IPS-18a (cell line): ENCODE data around the gene SORCS2.

Source experiments
- H3K27ac ChIP-seq: one replicate; pipeline ENCODE4 v1.5.1; 2013; ENCODE audit warnings: low read length
- H3K27me3 ChIP-seq: one replicate; pipeline ENCODE4 v1.6.1; 2013; ENCODE audit warnings: mild to moderate bottlenecking, low read length; ENCODE audit not compliant: control insufficient read depth, insufficient read depth
- H3K36me3 ChIP-seq: one replicate; pipeline ENCODE4 v1.6.1; 2013; ENCODE audit warnings: low read depth, low read length; ENCODE audit not compliant: control insufficient read depth
- H3K4me1 ChIP-seq: one replicate; pipeline ENCODE4 v1.6.1; 2013; ENCODE audit warnings: low read depth, low read length; ENCODE audit not compliant: control insufficient read depth
- H3K4me3 ChIP-seq: one replicate; pipeline ENCODE4 v1.5.1; 2013; ENCODE audit warnings: low read length
- H3K9ac ChIP-seq: one replicate; pipeline ENCODE4 v1.6.1; 2013; ENCODE audit warnings: mild to moderate bottlenecking, low read length, moderate library complexity
- H3K9me3 ChIP-seq: one replicate; pipeline ENCODE4 v1.6.1; 2013; ENCODE audit warnings: low read depth, low read length; ENCODE audit not compliant: control insufficient read depth

Gene SORCS2

GRCh38 chr4:7786517-7786916 lies 594.2 kb downstream of the SORCS2 start:
- Histone ChIP-seq H3K4me1 (no peaks in the 10 kb centered on the region), H3K36me3 (no peaks in the 10 kb centered on the region)

GRCh38 chr4:7787067-7787466 lies 594.7 kb downstream of the SORCS2 start:
- no peaks in the 10 kb centered on the region for H3K36me3 ChIP-seq
- no peak overlapping the region for H3K4me3 ChIP-seq
- H3K9ac ChIP-seq: no peak overlapping the region
- no peaks in the 10 kb centered on the region for H3K27me3 ChIP-seq
- H3K4me1 ChIP-seq: no peaks in the 10 kb centered on the region
- no peak overlapping the region for H3K27ac ChIP-seq
- H3K9me3 ChIP-seq: no peaks in the 10 kb centered on the region

More at GRCh38 chr4:7786517-7786916, 594.2 kb downstream of the SORCS2 start:
- H3K9me3 ChIP-seq: no peaks in the 10 kb centered on the region
- no peak overlapping the region for H3K9ac ChIP-seq
- H3K4me3 ChIP-seq: no peak overlapping the region
- no peak overlapping the region for H3K27ac ChIP-seq
- no peaks in the 10 kb centered on the region for H3K27me3 ChIP-seq

GRCh38 chr4:7787681-7788141 lies 595.4 kb downstream of the SORCS2 start:
- Histone ChIP-seq H3K27ac (no peak overlapping the region), H3K4me1 (no peaks in the 10 kb centered on the region), H3K4me3 (no peak overlapping the region), H3K27me3 (no peaks in the 10 kb centered on the region), H3K36me3 (no peaks in the 10 kb centered on the region), H3K9ac (no peak overlapping the region), H3K9me3 (no peaks in the 10 kb centered on the region)

- no peaks in the 10 kb centered on the region for H3K36me3 ChIP-seq
Measured at GRCh38 chr4:7788193-7788592, 595.9 kb downstream of the SORCS2 start.

GRCh38 chr4:7788694-7789425 lies 596.5 kb downstream of the SORCS2 start:
- no peak overlapping the region for H3K27ac ChIP-seq
- no peaks in the 10 kb centered on the region for H3K9me3 ChIP-seq
- H3K27me3 ChIP-seq: no peaks in the 10 kb centered on the region
- H3K9ac ChIP-seq: no peak overlapping the region
- H3K4me3 ChIP-seq: no peak overlapping the region
- no peaks in the 10 kb centered on the region for H3K36me3 ChIP-seq
- no peaks in the 10 kb centered on the region for H3K4me1 ChIP-seq

More at GRCh38 chr4:7788193-7788592, 595.9 kb downstream of the SORCS2 start:
- Histone ChIP-seq H3K27me3 (no peaks in the 10 kb centered on the region), H3K27ac (no peak overlapping the region), H3K9ac (no peak overlapping the region), H3K4me1 (no peaks in the 10 kb centered on the region), H3K4me3 (no peak overlapping the region), H3K9me3 (no peaks in the 10 kb centered on the region)

- no peak overlapping the region for H3K27ac ChIP-seq
- H3K4me3 ChIP-seq: no peak overlapping the region
- H3K9me3 ChIP-seq: no peaks in the 10 kb centered on the region
- H3K9ac ChIP-seq: no peak overlapping the region
- no peaks in the 10 kb centered on the region for H3K27me3 ChIP-seq
- H3K36me3 ChIP-seq: no peaks in the 10 kb centered on the region
- H3K4me1 ChIP-seq: no peaks in the 10 kb centered on the region
Measured at GRCh38 chr4:7790023-7790422, 597.7 kb downstream of the SORCS2 start.

- no peaks in the 10 kb centered on the region for H3K36me3 ChIP-seq
- no peaks in the 10 kb centered on the region for H3K27me3 ChIP-seq
- no peak overlapping the region for H3K4me3 ChIP-seq
- H3K9me3 ChIP-seq: no peaks in the 10 kb centered on the region
- H3K27ac ChIP-seq: no peak overlapping the region
- H3K9ac ChIP-seq: no peak overlapping the region
- H3K4me1 ChIP-seq: no peaks in the 10 kb centered on the region
Measured at GRCh38 chr4:7790999-7791398, 598.7 kb downstream of the SORCS2 start.
